HEK293 (cell line): ENCODE results near the gene MN1.

Experiments
- CTCF ChIA-PET: fragments of 350-600 bp; formaldehyde crosslinking; extraction: SDS; loops from one replicate; lab custom pipeline; 2021; ENCODE audit warnings: antibody characterized with exemption; lab: Yijun Ruan, JAX
- POLR2A ChIA-PET: fragments of 300-600 bp; formaldehyde crosslinking; extraction: SDS; loops from one replicate; lab custom pipeline; 2020; ENCODE audit warnings: antibody characterized with exemption, inconsistent platforms; lab: Yijun Ruan, JAX
- H3K27ac ChIP-seq: fragments of 200-500 bp; sonication (Bioruptor generic); 2 replicates; pipeline ENCODE4 v1.5.1; 2014; ENCODE audit warnings: low read depth, low read length, control low read depth, inconsistent platforms; ENCODE audit errors: extremely low read depth
- H3K36me3 ChIP-seq, 2 experiments: fragments of 200-500 bp in 1 of 2; sonication (Bioruptor generic) in 1 of 2; 1 replicate in 1 of 2; 2 replicates in 1 of 2; pipeline ENCODE4 v1.5.1; 2014 to 2017; ENCODE audit warnings: inconsistent platforms in 2 of 2, low read length in 2 of 2; ENCODE audit not compliant: control insufficient read depth in 2 of 2, insufficient read depth in 1 of 2
- H3K4me1 ChIP-seq: fragments of 200-500 bp; sonication (Bioruptor generic); 2 replicates; pipeline ENCODE4 v1.5.1; 2014; ENCODE audit warnings: mild to moderate bottlenecking, low read length, inconsistent platforms; ENCODE audit not compliant: control insufficient read depth, insufficient read depth
- H3K4me3 ChIP-seq: 2 replicates; pipeline ENCODE4 v1.5.1; 2011; ENCODE audit warnings: low read depth, mild to moderate bottlenecking, control low read depth, low read length, moderate library complexity
- H3K9me3 ChIP-seq: fragments of 200-500 bp; sonication (Bioruptor generic); 2 replicates; pipeline ENCODE4 v1.5.1; 2014; ENCODE audit warnings: low read depth, low read length, inconsistent platforms; ENCODE audit not compliant: control insufficient read depth, insufficient read depth
- EGR2 ChIP-seq: fragments of 450-650 bp; formaldehyde crosslinking; IDR thresholded peaks from 2 replicates; pipeline ENCODE4 v1.5.1; 2016; ENCODE audit warnings: low read depth, missing biosample characterization, missing genetic modification characterization
- GFI1B ChIP-seq: fragments of 450-650 bp; formaldehyde crosslinking; IDR thresholded peaks from 2 replicates; pipeline ENCODE4 v1.5.1; 2016; ENCODE audit warnings: missing biosample characterization, missing genetic modification characterization
- KLF8 ChIP-seq: fragments of 450-650 bp; formaldehyde crosslinking; IDR thresholded peaks from 2 replicates; pipeline ENCODE4 v1.5.1; 2016; ENCODE audit warnings: missing biosample characterization, missing genetic modification characterization
- MEIS1 ChIP-seq: sonication (generic); formaldehyde crosslinking; IDR thresholded peaks from 2 replicates; pipeline ENCODE4 v1.8.1; 2022; ENCODE audit warnings: missing genetic modification reagents, mild to moderate bottlenecking, borderline replicate concordance
- REPIN1 ChIP-seq: fragments of 450-650 bp; formaldehyde crosslinking; IDR thresholded peaks from 2 replicates; pipeline ENCODE4 v1.5.1; 2017; ENCODE audit warnings: missing biosample characterization, missing genetic modification characterization, low read depth
- ZBTB7A ChIP-seq: fragments of 450-650 bp; formaldehyde crosslinking; IDR thresholded peaks from 2 replicates; pipeline ENCODE4 v1.5.1; 2016; ENCODE audit warnings: low read depth, missing biosample characterization, missing genetic modification characterization
- ZBTB8A ChIP-seq: fragments of 450-650 bp; formaldehyde crosslinking; IDR thresholded peaks from 2 replicates; pipeline ENCODE4 v1.5.1; 2016; ENCODE audit warnings: missing biosample characterization, missing genetic modification characterization
- ZNF121 ChIP-seq: fragments of 450-650 bp; formaldehyde crosslinking; IDR thresholded peaks from 2 replicates; pipeline ENCODE4 v1.5.1; 2016; ENCODE audit warnings: missing biosample characterization, missing genetic modification characterization
- ZNF155 ChIP-seq: fragments of 450-650 bp; formaldehyde crosslinking; IDR thresholded peaks from 2 replicates; pipeline ENCODE4 v1.5.1; 2016; ENCODE audit warnings: missing biosample characterization, missing genetic modification characterization
- ZNF211 ChIP-seq: fragments of 450-650 bp; formaldehyde crosslinking; IDR thresholded peaks from 2 replicates; pipeline ENCODE4 v1.5.1; 2016; ENCODE audit warnings: low read depth, missing biosample characterization, missing genetic modification characterization
- ZNF24 ChIP-seq: fragments of 450-650 bp; formaldehyde crosslinking; IDR thresholded peaks from 2 replicates; pipeline ENCODE4 v1.5.1; 2016; ENCODE audit warnings: missing biosample characterization, missing genetic modification characterization
- ZNF341 ChIP-seq: fragments of 450-650 bp; formaldehyde crosslinking; IDR thresholded peaks from 2 replicates; pipeline ENCODE4; 2016; ENCODE audit warnings: low read depth, missing biosample characterization, missing genetic modification characterization
- ZNF501 ChIP-seq: fragments of 450-650 bp; formaldehyde crosslinking; IDR thresholded peaks from 2 replicates; pipeline ENCODE4 v1.5.1; 2016; ENCODE audit warnings: missing biosample characterization, missing genetic modification characterization
- ZNF510 ChIP-seq: fragments of 450-650 bp; formaldehyde crosslinking; IDR thresholded peaks from 2 replicates; pipeline ENCODE4 v1.5.1; 2018; ENCODE audit warnings: mild to moderate bottlenecking, missing genetic modification characterization, missing biosample characterization; ENCODE audit not compliant: insufficient replicate concordance
- ZNF561 ChIP-seq: fragments of 450-650 bp; IDR thresholded peaks from 2 replicates; pipeline ENCODE4 v1.5.1; 2018; ENCODE audit warnings: missing biosample characterization, missing genetic modification characterization, borderline replicate concordance
- ZNF585B ChIP-seq: fragments of 450-650 bp; formaldehyde crosslinking; IDR thresholded peaks from 2 replicates; pipeline ENCODE4 v1.5.1; 2016; ENCODE audit warnings: missing biosample characterization, missing genetic modification characterization
- ZNF600 ChIP-seq: fragments of 450-650 bp; formaldehyde crosslinking; IDR thresholded peaks from 2 replicates; pipeline ENCODE4 v1.5.1; 2016; ENCODE audit warnings: missing biosample characterization, missing genetic modification characterization
- ZNF677 ChIP-seq: fragments of 450-650 bp; IDR thresholded peaks from 2 replicates; pipeline ENCODE4 v1.5.0; 2018; ENCODE audit warnings: missing biosample characterization, mild to moderate bottlenecking, missing genetic modification characterization, moderate library complexity
- ZNF776 ChIP-seq: fragments of 450-650 bp; formaldehyde crosslinking; IDR thresholded peaks from 2 replicates; pipeline ENCODE4 v1.5.0; 2017; ENCODE audit warnings: missing biosample characterization, missing genetic modification characterization, borderline replicate concordance
- TF ChIP-seq, protein P1 (sequence below): fragments of 450-650 bp; formaldehyde crosslinking; IDR thresholded peaks from 2 replicates; pipeline ENCODE4 v1.5.1; 2016; ENCODE audit warnings: missing biosample characterization, missing genetic modification characterization, low read depth
- TF ChIP-seq, protein P2 (sequence below): fragments of 450-650 bp; formaldehyde crosslinking; IDR thresholded peaks from 2 replicates; pipeline ENCODE4 v1.5.1; 2016; ENCODE audit warnings: missing biosample characterization, missing genetic modification characterization
- TF ChIP-seq, protein P3 (sequence below): fragments of 450-650 bp; formaldehyde crosslinking; IDR thresholded peaks from 2 replicates; pipeline ENCODE4 v1.5.1; 2016; ENCODE audit warnings: missing biosample characterization, missing genetic modification characterization

Gene MN1

DNA sequence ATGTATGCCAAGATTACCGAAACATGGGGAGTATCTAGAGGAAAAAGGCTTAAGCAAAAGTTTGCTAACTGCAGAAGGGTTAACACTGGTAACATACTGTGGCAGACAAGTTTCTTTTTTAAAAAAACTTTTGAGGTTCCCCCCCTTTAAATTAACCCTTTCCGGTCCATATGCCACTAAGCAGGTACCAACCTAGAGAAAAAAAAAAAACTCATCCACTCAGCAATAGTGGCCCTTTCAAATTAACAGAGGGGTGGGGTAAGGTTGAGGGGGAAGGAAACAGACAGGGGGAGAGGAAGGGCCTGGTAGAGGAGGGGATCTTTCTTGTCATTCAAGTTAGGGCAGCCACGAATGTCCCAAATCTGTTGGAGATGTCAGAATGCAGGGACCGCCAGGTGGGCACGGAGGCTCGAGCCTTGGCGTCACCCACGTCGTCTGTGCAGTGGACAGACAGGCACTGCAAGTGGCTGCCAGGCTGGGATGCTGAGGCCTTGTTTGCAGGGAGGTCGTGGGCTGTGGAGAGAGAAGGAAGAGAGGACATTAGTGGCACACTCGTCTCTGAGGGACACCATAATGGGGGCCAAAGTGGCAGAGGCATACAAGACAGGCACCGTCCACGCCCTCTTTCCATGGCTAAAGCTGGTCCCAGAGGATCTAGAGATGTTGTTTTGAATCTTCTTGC, 50.8 kb downstream of the MN1 start (continued):
- TF ChIP-seq, protein P1, sequence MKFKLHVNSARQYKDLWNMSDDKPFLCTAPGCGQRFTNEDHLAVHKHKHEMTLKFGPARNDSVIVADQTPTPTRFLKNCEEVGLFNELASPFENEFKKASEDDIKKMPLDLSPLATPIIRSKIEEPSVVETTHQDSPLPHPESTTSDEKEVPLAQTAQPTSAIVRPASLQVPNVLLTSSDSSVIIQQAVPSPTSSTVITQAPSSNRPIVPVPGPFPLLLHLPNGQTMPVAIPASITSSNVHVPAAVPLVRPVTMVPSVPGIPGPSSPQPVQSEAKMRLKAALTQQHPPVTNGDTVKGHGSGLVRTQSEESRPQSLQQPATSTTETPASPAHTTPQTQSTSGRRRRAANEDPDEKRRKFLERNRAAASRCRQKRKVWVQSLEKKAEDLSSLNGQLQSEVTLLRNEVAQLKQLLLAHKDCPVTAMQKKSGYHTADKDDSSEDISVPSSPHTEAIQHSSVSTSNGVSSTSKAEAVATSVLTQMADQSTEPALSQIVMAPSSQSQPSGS (tag by site-specific recombination) = no peak
- TF ChIP-seq, protein P2, sequence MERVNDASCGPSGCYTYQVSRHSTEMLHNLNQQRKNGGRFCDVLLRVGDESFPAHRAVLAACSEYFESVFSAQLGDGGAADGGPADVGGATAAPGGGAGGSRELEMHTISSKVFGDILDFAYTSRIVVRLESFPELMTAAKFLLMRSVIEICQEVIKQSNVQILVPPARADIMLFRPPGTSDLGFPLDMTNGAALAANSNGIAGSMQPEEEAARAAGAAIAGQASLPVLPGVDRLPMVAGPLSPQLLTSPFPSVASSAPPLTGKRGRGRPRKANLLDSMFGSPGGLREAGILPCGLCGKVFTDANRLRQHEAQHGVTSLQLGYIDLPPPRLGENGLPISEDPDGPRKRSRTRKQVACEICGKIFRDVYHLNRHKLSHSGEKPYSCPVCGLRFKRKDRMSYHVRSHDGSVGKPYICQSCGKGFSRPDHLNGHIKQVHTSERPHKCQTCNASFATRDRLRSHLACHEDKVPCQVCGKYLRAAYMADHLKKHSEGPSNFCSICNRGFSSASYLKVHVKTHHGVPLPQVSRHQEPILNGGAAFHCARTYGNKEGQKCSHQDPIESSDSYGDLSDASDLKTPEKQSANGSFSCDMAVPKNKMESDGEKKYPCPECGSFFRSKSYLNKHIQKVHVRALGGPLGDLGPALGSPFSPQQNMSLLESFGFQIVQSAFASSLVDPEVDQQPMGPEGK (tag by site-specific recombination) = no peak

DNA sequence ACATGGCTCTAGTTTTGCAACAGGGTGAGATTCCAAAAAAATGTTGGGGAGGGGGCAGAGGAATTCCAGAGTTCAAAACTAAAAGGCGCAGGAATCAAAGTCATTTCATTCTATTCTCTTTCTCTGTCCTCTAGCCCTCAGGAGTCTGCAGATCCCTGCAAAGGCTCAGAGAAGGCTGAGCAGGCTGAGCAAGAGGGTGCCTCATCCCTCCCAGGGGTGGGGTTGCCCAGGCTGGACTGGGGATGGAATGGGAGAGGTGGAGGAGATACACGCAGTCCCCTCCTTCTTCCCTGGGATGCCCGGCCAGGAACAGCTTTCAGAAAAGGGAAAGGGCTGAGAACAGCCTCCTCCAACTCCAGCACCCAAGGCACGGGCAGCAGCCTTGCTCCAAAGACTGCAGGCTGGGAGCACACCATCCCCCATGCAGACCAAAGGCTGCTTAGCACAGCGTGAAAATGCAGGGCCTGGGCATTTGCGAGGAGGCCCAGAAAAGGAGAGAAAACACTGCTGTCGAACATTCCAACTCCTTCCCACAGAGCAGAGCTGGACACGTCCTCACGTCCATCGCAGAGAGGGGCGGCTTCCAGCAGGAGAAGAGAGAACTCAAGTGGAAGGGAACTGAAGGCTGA, 51.8 kb downstream of the MN1 start:
- Histone ChIP-seq H3K4me1 (peaks cover 22% of the 10 kb centered on the region), H3K4me3 (no peak overlapping the region), H3K36me3 (no peaks in the 10 kb centered on the region), H3K27ac (no peak overlapping the region), H3K9me3 (no peaks in the 10 kb centered on the region)
- ChIA-PET CTCF (no interaction called here), POLR2A (no interaction called here)
- TF ChIP-seq ZNF561 (tag by site-specific recombination) (no peak), ZNF585B (tag by site-specific recombination) (no peak), ZBTB8A (tag by site-specific recombination) (peak; percentile 29; the same call in 1 of the 2 replicates), ZBTB7A (tag by site-specific recombination) (no peak), ZNF600 (tag by site-specific recombination) (0 out of 2 replicates have a peak, but pooled peaks have one; percentile 17), MEIS1 (CRISPR knock-in tag) (no peak), ZNF341 (tag by site-specific recombination) (peak; percentile 51; the same call in 1 of the 2 replicates), ZNF501 (tag by site-specific recombination) (no peak), GFI1B (tag by site-specific recombination) (no peak), KLF8 (tag by site-specific recombination) (no peak), ZNF677 (tag by site-specific recombination) (no peak), REPIN1 (tag by site-specific recombination) (no peak), ZNF510 (tag by site-specific recombination) (no peak), EGR2 (tag by site-specific recombination) (no peak), ZNF121 (tag by site-specific recombination) (no peak), ZNF776 (no peak), ZNF211 (tag by site-specific recombination) (no peak), ZNF155 (no peak), ZNF24 (no peak)
- TF ChIP-seq, protein P3, sequence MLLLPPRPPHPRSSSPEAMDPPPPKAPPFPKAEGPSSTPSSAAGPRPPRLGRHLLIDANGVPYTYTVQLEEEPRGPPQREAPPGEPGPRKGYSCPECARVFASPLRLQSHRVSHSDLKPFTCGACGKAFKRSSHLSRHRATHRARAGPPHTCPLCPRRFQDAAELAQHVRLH = no peak
